H9 (cell line): ENCODE results near the gene OR2C3. TPM values are rescaled to one million over a fixed set of nuclear protein-coding genes. Genes with fewer than 3 reads are reported as not detected.

ENCODE experiments used
- DNase-seq: peaks from one replicate; pipeline ENCODE4 v3.0.0-alpha.2; 2017
- H2AFZ ChIP-seq: one replicate; pipeline ENCODE4 v1.6.1; 2013; ENCODE audit warnings: mild to moderate bottlenecking, low read length, control low read depth, moderate library complexity
- H2AK5ac ChIP-seq: 2 replicates; pipeline ENCODE4 v1.6.1; 2013; ENCODE audit warnings: low read length, control low read depth, mixed read lengths; ENCODE audit not compliant: insufficient read length
- H2BK120ac ChIP-seq: one replicate; pipeline ENCODE4 v1.6.1; 2013; ENCODE audit warnings: low read depth, mild to moderate bottlenecking, low read length, control low read depth, inconsistent platforms; ENCODE audit not compliant: poor library complexity, severe bottlenecking
- H2BK12ac ChIP-seq: 2 replicates; pipeline ENCODE4 v1.6.1; 2013; ENCODE audit warnings: low read length, control low read depth, mixed read lengths, low read depth; ENCODE audit not compliant: insufficient read length
- H2BK15ac ChIP-seq: 2 replicates; pipeline ENCODE4 v1.6.1; 2013; ENCODE audit warnings: low read depth, low read length, control low read depth
- H2BK20ac ChIP-seq: one replicate; pipeline ENCODE4 v1.6.1; 2013; ENCODE audit warnings: low read depth, mild to moderate bottlenecking, low read length, control low read depth, inconsistent platforms; ENCODE audit not compliant: poor library complexity, severe bottlenecking
- H2BK5ac ChIP-seq: 2 replicates; pipeline ENCODE4 v1.6.1; 2013; ENCODE audit warnings: low read length, control low read depth, mixed read lengths; ENCODE audit not compliant: insufficient read length
- H3K14ac ChIP-seq: 2 replicates; pipeline ENCODE4 v1.6.1; 2013; ENCODE audit warnings: low read length, control low read depth; ENCODE audit not compliant: insufficient read depth
- H3K18ac ChIP-seq: 2 replicates; pipeline ENCODE4 v1.6.1; 2013; ENCODE audit warnings: low read depth, mild to moderate bottlenecking, mixed read lengths, low read length, control low read depth; ENCODE audit not compliant: insufficient read length
- H3K23ac ChIP-seq: 2 replicates; pipeline ENCODE4 v1.6.1; 2013; ENCODE audit warnings: low read length, control low read depth, mixed read lengths, low read depth; ENCODE audit not compliant: insufficient read length
- H3K23me2 ChIP-seq: 2 replicates; pipeline ENCODE4 v1.6.1; 2013; ENCODE audit warnings: low read depth, mild to moderate bottlenecking, mixed read lengths, low read length, control low read depth; ENCODE audit not compliant: insufficient read length, poor library complexity, severe bottlenecking
- H3K27ac ChIP-seq: 2 replicates; pipeline ENCODE4 v1.5.1; 2013; ENCODE audit warnings: low read length, control low read depth, mixed read lengths, low read depth; ENCODE audit not compliant: insufficient read length
- H3K27me3 ChIP-seq: 2 replicates; pipeline ENCODE4 v1.6.1; 2013; ENCODE audit warnings: low read length, control low read depth, inconsistent platforms; ENCODE audit not compliant: insufficient read depth
- H3K4ac ChIP-seq: 2 replicates; pipeline ENCODE4 v1.6.1; 2013; ENCODE audit warnings: low read depth, mild to moderate bottlenecking, control low read depth, inconsistent platforms, low read length, moderate library complexity
- H3K4me1 ChIP-seq: 2 replicates; pipeline ENCODE4 v1.6.1; 2013; ENCODE audit warnings: low read length, control low read depth, inconsistent platforms; ENCODE audit not compliant: insufficient read depth
- H3K4me2 ChIP-seq: 2 replicates; pipeline ENCODE4 v1.6.1; 2013; ENCODE audit warnings: low read length, control low read depth, mixed read lengths; ENCODE audit not compliant: insufficient read length, insufficient read depth
- H3K56ac ChIP-seq: 2 replicates; pipeline ENCODE4 v1.6.1; 2013; ENCODE audit warnings: low read depth, mild to moderate bottlenecking, mixed read lengths, low read length, control low read depth; ENCODE audit not compliant: insufficient read length
- H3K79me1 ChIP-seq: 2 replicates; pipeline ENCODE4 v1.6.1; 2013; ENCODE audit warnings: low read depth, mild to moderate bottlenecking, moderate library complexity, low read length, control low read depth, inconsistent platforms; ENCODE audit not compliant: insufficient read depth, poor library complexity, severe bottlenecking
- H3K79me2 ChIP-seq: 2 replicates; pipeline ENCODE4 v1.6.1; 2013; ENCODE audit warnings: low read length, control low read depth, inconsistent platforms; ENCODE audit not compliant: insufficient read depth
- H3K9ac ChIP-seq: 2 replicates; pipeline ENCODE4 v1.6.1; 2013; ENCODE audit warnings: low read length, control low read depth, mixed read lengths; ENCODE audit not compliant: insufficient read length; ENCODE audit errors: extremely low read depth
- H3K9me3 ChIP-seq: one replicate; pipeline ENCODE4 v1.6.1; 2013; ENCODE audit warnings: low read depth, low read length, inconsistent platforms; ENCODE audit not compliant: control insufficient read depth
- H3T11ph ChIP-seq: one replicate; pipeline ENCODE4 v1.6.1; 2013; ENCODE audit warnings: mild to moderate bottlenecking, low read length, control low read depth, inconsistent platforms
- H4K20me1 ChIP-seq: one replicate; pipeline ENCODE4 v1.6.1; 2013; ENCODE audit not compliant: control insufficient read depth, insufficient read length, insufficient read depth
- H4K5ac ChIP-seq: 2 replicates; pipeline ENCODE4 v1.6.1; 2013; ENCODE audit warnings: low read depth, mild to moderate bottlenecking, mixed read lengths, low read length, control low read depth; ENCODE audit not compliant: insufficient read length
- H4K8ac ChIP-seq: replicated peaks from 2 replicates; pipeline ENCODE4 v1.6.1; 2013; ENCODE audit warnings: low read length, control low read depth, mixed read lengths, low read depth; ENCODE audit not compliant: insufficient read length
- H4K91ac ChIP-seq: 2 replicates; pipeline ENCODE4 v1.6.1; 2013; ENCODE audit warnings: low read depth, mild to moderate bottlenecking, moderate library complexity, mixed read lengths, low read length, control low read depth; ENCODE audit not compliant: insufficient read length
- H3K27ac Mint-ChIP-seq, 3 experiments: 2 replicates in 2 of 3; 3 replicates in 1 of 3; pipeline ENCODE4 v1.8.0; 2020 to 2021; ENCODE audit warnings: mixed read lengths in 3 of 3, mild to moderate bottlenecking in 1 of 3, moderate library complexity in 1 of 3
- H3K27me3 Mint-ChIP-seq: 2 replicates; pipeline ENCODE4 v1.8.0; 2021; ENCODE audit warnings: low read depth, mild to moderate bottlenecking, moderate library complexity, mixed read lengths
- H3K36me3 Mint-ChIP-seq, 3 experiments: 2 replicates in 2 of 3; 3 replicates in 1 of 3; pipeline ENCODE4 v1.8.0; 2020 to 2021; ENCODE audit warnings: low read depth in 3 of 3, mixed read lengths in 3 of 3; ENCODE audit not compliant: insufficient read depth in 1 of 3
- H3K4me1 Mint-ChIP-seq, 2 experiments: 2 replicates each; pipeline ENCODE4 v1.8.0; 2020; ENCODE audit warnings: mixed read lengths in 2 of 2
- H3K4me3 Mint-ChIP-seq, 2 experiments: 2 replicates in 1 of 2; 3 replicates in 1 of 2; pipeline ENCODE4 v1.8.0; 2020 to 2021; ENCODE audit warnings: mild to moderate bottlenecking in 2 of 2, mixed read lengths in 2 of 2, moderate library complexity in 1 of 2
- H3K9me3 Mint-ChIP-seq, 2 experiments: 2 replicates in 1 of 2; 3 replicates in 1 of 2; pipeline ENCODE4 v1.8.0; 2020; ENCODE audit warnings: mild to moderate bottlenecking in 2 of 2, mixed read lengths in 2 of 2, moderate library complexity in 1 of 2
- WGBS: extraction: QIAGEN DNeasy Blood & Tissue Kit; methylation state at CpG from one replicate; pipeline ENCODE4 v1.1.7; 2013; ENCODE audit warnings: missing lambda C conversion rate, low lambda C conversion rate, mixed read lengths; ENCODE audit not compliant: insufficient read length; ENCODE audit errors: extremely low coverage; 5-methylcytosine and 5-hydroxymethylcytosine counted together
- total RNA-seq: library from RNA; stranded (reverse); gene quantifications from 2 replicates; pipeline ENCODE4 v1.2.1, GENCODE V29; 2021
- TF ChIP-seq, protein P1 (sequence below): fragments of 200-600 bp; sonication (generic); conservative IDR thresholded peaks from 3 replicates; pipeline ENCODE4 v1.8.0; 2021; ENCODE audit warnings: antibody characterized with exemption, mild to moderate bottlenecking

Gene OR2C3
- total RNA-seq, 1 experiment from 2014 or later: not detected

DNA sequence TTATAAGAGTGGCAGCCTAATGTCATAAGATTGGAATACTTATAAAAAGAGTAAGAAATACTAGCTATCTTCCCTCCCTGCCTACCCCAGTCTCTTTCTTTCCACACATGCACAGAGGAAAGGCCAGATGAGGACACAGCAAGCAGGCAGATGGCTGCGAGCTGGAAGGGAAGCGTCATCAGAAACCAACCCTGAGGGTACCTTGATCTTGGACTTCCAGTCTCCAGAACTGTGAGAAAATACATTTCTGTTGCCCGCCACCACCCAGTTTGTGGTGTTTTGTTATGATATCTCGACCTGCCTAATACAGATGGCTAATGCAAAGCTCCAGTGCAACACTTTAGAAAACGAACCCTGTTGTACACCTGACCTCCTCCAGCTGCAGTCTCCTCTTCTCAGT lies 2.3 kb upstream of the OR2C3 start:
- no peak overlapping the region for H2BK5ac ChIP-seq
- H2BK12ac ChIP-seq: no peak overlapping the region
- H2BK15ac ChIP-seq: no peak overlapping the region
- no peak overlapping the region for H3K27ac ChIP-seq
- no peak overlapping the region for H2BK120ac ChIP-seq
- no peak overlapping the region for H2AFZ ChIP-seq
- TF ChIP-seq, protein P1, sequence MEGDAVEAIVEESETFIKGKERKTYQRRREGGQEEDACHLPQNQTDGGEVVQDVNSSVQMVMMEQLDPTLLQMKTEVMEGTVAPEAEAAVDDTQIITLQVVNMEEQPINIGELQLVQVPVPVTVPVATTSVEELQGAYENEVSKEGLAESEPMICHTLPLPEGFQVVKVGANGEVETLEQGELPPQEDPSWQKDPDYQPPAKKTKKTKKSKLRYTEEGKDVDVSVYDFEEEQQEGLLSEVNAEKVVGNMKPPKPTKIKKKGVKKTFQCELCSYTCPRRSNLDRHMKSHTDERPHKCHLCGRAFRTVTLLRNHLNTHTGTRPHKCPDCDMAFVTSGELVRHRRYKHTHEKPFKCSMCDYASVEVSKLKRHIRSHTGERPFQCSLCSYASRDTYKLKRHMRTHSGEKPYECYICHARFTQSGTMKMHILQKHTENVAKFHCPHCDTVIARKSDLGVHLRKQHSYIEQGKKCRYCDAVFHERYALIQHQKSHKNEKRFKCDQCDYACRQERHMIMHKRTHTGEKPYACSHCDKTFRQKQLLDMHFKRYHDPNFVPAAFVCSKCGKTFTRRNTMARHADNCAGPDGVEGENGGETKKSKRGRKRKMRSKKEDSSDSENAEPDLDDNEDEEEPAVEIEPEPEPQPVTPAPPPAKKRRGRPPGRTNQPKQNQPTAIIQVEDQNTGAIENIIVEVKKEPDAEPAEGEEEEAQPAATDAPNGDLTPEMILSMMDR: no peak
- H3K4me2 ChIP-seq: no peak overlapping the region
- H4K20me1 ChIP-seq: no peaks in the 10 kb centered on the region
- H3K4ac ChIP-seq: no peak overlapping the region
- H3K14ac ChIP-seq: no peak overlapping the region
- H2AK5ac ChIP-seq: no peak overlapping the region
- no peak overlapping the region for H4K8ac ChIP-seq
- DNase-seq: no peak
- no peak overlapping the region for H4K5ac ChIP-seq
- no peak overlapping the region for H3K9ac ChIP-seq
- WGBS: no CpG with 5 or more reads among the region's 5 CpGs
- Mint-ChIP-seq H3K27ac (no peak overlapping the region), H3K36me3 (no peaks in the 10 kb centered on the region), H3K4me3 (no peak overlapping the region), H3K9me3 (no peaks in the 10 kb centered on the region), H3K27me3 (no peaks in the 10 kb centered on the region), H3K4me1 (peaks cover 3 to 5% of the 10 kb centered on the region in 2 experiments)
- H2BK20ac ChIP-seq: no peak overlapping the region
- H3K56ac ChIP-seq: no peak overlapping the region
- H3T11ph ChIP-seq: no peak overlapping the region
- H3K23ac ChIP-seq: no peak overlapping the region
- no peaks in the 10 kb centered on the region for H3K27me3 ChIP-seq
- H3K18ac ChIP-seq: no peak overlapping the region
- no peak overlapping the region for H4K91ac ChIP-seq
- no peaks in the 10 kb centered on the region for H3K79me1 ChIP-seq
- no peaks in the 10 kb centered on the region for H3K23me2 ChIP-seq
- no peaks in the 10 kb centered on the region for H3K79me2 ChIP-seq
- no peaks in the 10 kb centered on the region for H3K4me1 ChIP-seq
- no peaks in the 10 kb centered on the region for H3K9me3 ChIP-seq
